ENCODE results near the gene TMED7.
"Not testable (repeated sequence)": the region's sequence is repeated elsewhere in the genome, so short reads cannot be mapped to it uniquely, and the experiment has no call there.

TMED7 gene

DNA sequence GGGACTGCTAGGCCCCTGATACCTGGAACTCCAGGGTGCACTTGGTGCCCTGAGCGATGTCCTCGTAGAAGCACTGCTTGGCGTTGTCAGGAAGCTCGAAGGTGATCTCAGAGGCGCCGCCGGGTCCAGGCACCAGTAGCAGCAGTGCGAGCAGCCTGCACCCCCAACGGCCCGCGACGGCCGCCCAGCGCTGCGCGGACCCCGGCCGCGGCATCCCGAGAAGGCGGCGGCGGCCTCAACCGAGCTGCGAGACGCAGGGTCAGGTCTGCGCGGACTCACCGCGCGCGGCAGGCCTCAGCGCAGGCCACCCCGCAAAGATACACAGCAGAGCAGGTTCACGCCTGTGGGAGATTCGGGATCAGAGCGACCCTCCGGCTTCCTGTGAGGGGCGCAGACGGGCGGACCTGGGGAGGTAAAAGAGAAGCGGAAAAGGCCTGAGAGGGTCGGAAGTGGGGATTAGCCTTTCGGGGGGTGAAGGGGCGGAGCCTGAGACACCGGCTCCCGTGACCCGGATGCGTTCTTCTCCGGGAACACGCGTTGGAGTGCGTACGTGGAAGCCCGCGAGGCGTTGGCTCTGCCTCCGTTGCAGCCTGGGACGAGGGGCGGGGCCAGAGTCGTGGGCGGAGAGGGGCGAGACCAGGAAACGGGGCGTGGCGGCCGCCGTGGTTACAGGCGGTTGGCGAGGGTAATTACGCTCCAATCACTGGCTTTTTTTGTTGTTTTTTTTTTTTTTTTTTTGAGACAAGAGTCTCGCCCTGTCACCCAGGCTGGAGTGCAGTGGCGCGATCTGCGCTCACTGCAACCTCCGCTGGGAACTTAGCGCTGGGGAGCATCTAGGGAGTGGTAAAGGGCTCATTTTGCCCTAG is at the start of gene TMED7:
TSS of gene TMED7 (minus strand) at position 458 of the 866 bp plus-strand sequence. CDS start at position 214, 244 bp downstream.
- DNase-seq (ENCODE audit: low read depth): peak; percentile 95

DNA sequence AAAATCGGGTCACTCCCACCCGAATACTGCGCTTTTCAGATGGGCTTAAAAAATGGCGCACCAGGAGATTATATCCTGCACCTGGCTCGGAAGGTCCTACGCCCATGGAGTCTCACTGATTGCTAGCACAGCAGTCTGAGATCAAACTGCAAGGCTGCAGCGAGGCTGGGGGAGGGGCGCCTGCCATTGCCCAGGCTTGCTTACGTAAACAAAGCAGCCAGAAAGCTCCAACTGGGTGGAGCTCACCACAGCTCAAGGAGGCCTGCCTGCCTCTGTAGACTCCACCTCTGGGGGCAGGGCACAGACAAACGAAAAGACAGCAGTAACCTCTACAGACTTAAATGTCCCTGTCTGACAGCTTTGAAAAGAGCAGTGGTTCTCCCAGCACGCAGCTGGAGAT is 48.9 kb upstream of the TMED7 start:
- not testable (repeated sequence) for DNase-seq (ENCODE audit: low read depth)

DNA sequence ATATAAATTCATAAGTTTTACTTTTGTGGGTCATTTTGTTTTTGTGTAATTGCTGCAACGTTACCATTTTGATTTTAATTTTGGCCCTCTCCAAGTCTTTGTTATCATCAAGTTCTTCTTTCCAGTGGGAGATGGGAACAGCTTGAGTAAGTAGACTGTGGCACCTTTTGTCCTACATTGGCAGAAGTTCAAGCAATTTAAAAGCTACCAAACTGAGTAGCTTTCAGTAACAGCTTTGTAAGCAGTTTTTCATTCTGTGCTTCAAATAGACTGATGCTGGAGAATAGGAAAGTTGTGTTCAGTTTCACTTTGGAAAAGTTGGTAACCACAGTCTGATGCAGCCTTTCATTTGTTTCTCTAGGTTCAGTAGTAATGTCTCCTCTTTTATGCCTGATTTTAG is 47.8 kb upstream of the TMED7 start:
- DNase-seq (ENCODE audit: low read depth): no peak

DNA sequence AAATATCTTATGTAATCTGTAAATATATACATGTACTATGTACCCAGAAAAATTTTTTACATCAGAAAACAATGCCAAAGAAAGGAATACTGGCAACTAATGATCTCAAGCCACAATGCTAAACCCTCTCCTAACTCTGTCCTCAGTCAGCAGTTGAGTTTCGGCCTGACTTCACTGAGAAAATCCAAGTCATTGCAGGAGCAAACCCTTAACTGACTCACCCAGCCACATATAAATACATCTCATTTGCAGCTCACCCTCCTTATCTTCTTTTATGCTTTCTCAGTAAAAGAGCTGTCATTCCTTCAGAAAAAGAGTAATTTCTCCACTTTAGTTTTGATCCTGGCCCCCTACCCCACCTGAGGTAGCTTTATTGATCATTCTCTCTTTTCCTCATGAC is 46.1 kb upstream of the TMED7 start:
- DNase-seq (ENCODE audit: low read depth): no peak

DNA sequence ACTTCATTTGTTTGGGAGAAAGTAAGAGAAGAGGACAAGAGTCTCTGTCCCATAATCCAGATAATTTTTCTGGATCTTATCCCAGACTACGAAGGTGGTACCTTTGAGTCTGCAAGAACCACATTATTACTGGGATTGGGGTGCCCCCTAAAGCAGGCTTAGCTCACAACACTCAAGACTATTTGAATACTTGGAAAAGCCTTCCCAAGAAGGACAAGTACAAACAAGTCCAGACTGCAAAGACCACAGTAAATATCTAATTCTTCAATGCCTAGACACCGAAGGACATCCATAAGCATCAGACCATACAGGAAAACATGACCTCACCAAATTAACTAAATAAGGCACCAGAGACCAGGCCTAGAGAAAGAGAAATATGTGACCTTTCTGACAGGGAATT is 40.2 kb upstream of the TMED7 start:
- DNase-seq (ENCODE audit: low read depth): no peak

DNA sequence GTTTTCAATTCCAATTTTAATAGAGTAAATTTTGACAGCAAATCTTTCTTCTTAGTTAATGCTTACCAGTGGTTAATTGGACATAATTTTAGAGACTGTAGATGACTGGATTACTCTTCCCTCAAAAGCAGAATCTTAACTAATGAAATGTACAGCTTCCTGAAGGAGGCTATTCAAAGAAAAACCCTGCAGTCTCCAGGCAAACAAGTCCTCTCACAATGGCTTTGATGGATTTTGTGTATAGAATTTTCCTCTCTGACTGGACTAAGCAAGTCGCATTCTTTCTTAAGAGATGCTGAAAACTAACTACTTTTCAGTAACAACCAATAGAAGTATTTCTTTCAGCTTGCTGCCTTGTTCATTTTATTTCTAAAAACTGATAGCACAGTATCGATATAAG is 35.7 kb upstream of the TMED7 start:
- DNase-seq (ENCODE audit: low read depth): no peak

DNA sequence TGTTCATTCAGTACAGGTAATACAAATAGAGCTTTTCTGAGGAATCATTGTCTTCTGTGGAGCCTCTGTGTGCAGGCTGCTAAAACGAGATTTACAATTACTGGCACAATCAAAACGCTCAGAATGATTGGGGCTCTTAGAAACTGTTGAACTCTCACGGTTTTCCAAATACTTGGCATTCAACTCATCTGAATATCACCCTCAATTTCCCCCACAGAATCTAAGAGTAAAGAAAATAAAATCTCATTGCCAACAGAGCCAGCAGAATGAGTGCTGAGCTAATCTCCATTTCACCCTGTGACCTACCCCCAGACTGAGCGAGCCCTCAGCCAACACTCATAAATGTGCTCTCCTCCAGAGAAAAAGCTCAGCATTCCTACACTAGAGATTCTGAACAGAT is 35.3 kb upstream of the TMED7 start:
- no peak for DNase-seq (ENCODE audit: low read depth)

DNA sequence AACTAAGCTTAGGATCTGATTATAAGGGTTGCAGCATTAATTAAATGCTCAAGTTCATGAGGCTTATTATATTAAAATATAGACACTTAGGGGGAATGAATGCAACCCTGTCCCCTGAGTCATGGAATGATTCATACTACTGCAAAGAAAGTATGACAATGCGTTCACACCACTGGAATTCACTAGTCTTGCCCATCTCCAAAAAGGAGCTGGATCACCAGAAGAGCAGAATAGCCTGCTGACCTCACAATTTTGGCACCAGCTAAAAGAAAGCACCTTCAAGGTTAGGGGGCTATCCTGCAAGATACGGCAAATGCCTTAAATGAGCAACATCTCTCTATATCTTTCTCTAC is 32.0 kb upstream of the TMED7 start:
- DNase-seq (ENCODE audit: low read depth): peak; percentile 67

DNA sequence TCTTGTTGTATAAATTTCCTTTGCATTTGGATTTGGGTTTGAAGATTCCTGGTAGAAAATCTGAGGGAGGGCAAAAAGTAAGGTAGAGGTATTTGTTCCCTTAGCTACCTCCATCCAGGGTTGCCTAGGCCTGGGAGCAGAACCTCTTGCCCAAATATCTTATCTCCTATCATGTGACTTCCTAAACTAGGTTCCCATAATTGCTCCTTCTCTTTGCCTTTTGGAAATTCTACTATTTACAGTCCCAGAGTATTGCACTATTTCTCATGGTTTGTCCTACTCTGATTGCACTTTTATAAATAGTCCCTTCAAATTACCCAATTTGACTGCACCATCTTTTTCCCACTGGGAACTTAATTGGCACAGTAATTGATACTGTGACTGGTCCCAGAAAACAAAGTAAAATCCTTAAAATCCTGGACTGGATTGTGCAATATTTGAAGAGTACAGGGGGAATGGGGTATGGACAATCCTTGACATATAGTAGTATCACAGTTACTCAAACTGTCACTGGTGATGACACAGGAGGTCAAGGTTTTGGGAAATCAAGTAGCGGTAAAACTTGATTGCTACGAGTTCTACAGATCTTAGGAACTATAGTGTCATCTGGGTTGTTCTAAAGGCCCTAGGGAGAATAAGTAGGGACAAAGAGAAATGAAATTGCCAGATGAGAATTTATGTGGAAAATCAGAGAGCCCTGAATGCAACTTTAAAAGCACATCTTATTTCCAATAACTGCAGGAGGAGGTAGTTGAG is 31.5 kb upstream of the TMED7 start:
- no peak for DNase-seq (ENCODE audit: low read depth)

DNA sequence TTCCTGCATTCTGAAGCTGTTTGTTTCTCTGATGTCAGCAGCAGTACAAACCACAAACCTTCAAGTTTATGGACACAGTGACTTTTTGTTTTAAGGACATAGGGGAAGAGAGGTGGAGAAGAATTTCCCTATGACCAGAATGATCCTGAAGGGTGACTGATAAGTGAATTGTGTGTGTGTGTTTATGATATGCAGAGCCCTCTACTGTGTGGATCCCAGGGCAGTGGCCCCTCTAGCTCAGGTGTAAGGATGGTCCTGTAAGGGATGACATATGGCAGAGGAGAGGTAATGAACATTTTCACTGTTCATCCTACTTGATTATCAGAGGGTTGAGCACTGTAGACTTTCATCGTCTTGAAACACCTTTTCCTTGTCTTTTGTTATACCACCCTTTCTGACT is 30.6 kb upstream of the TMED7 start:
- DNase-seq (ENCODE audit: low read depth): no peak

DNA sequence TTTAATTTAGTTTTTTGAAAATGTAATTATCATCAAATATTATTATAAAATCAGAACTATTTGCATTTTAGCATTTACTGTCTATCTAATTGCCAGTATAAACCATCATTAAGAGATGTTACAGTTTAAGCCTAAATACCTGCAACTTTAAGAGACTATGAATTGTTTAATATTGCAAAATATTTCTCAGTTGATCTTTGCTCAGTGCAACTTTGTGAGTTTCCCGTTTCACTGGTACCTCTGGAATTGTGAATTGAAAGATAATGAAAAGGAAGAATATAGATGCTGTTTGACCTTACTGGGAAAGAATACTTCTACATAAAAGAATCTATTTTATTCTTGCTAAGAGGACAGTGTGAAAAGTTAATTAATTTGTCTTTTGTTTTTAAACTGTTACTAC is 30.2 kb upstream of the TMED7 start:
- no peak for DNase-seq (ENCODE audit: low read depth)

DNA sequence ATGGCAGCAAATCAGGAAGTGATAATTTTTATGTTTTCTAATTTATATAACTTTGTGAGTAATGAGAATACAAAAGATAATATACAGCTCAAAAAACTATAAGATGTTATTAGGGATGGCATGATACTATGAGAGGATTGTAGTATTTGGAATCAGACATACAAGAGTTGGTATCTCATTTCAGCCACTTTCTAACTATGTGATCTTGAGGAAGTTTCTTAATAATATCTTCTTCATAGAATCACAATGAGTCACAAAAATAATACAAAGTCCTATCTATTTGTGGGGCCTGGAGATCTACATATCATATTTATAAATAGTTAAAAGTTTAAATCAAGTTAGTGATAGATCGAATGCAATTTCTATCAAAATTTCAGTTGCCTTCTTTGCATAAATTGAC is 23.7 kb upstream of the TMED7 start:
- DNase-seq (ENCODE audit: low read depth): no peak

DNA sequence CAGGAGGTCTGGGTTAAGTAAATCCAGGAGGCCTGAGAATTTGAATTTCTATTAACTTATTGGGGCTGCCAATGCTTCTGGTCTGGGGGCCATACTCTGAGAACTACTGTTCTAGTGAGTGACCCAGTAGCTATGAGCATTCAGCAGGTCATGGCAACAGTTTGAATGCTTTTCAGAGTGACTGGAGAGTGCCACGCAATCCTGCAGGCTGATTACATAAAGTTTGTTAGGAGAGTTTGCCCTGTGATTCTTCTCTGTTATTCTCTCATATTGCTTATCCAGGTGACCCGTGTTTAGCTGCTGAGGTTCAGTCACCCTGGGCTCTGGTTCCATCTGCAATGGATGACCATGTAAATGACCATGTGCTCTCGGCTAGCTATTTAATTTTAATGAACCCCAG is 22.2 kb upstream of the TMED7 start:
- no peak for DNase-seq (ENCODE audit: low read depth)

DNA sequence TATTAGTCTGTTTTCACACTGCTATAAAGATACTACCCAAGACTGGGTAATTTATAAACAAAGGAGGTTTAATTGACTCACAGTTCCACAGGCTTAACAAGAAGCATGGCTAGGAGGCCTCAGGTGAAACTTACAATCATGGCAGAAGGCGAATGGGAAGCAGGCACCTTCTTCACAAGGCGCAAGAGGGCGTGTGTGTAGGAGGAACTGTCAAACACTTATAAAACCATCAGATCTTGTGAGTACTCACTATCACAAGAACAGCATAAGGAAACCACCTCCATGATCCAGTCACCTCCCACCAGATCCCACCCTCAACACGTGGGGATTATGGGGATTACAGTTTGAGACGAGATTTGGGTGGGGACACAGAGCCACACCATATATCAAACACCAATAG is 19.6 kb upstream of the TMED7 start:
- not testable (repeated sequence) for DNase-seq (ENCODE audit: low read depth)

DNA sequence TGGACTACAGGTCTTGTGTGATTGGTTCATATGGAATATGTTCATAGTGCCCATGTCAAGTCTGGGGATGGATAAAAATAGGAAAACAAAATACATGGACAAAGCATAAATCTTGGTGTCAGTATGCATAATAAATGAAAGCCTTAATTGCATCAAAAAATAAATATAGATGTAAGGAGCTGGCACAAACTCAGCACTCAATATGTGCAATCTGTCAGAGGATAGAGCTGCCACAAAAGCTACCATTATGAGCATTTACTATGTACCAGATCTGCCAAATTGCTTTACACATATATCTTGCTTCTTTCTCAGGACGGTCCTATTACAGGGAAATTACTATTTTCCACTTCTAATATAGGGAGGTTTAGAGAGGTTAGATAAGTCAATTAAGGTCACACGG is 18.2 kb upstream of the TMED7 start:
- DNase-seq (ENCODE audit: low read depth): no peak

DNA sequence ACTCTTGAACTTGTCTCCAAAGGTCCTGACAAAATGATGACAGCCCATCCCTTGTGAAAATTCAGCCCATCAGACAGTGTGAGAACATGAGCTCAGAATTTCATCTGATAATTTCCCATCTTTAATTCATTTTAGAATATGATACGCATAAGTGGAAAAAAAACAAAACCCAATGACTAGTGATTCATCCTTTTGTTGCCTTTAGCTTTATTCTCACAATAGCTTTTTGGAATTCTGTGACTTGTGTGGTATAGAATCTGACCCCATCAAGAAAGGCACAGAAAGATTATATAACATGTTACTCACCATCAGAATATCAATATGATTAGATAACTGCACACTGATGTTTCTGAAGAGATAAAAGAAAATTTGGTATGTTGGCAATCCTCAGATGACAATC is 16.1 kb upstream of the TMED7 start:
- DNase-seq (ENCODE audit: low read depth): no peak

DNA sequence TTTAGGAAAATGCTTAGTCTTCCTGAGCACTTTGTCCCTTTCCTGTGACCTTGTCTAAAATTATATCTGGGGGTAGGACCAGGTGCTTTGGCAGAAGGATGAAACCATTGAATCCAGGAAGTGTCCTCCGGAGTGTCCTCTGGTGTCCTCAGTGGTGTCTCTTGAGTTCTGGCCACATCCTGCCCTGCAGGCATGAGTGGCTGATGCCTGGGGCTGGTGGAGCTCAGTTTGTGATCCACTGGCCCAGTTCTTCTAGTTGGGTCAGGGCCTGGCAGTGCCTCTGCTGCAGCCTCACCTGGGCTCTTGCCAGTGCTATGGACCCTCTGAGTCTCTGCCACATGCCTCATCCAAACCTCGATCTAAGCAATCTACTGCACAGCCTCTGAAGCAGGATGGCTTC is 14.4 kb upstream of the TMED7 start:
- DNase-seq (ENCODE audit: low read depth): no peak

DNA sequence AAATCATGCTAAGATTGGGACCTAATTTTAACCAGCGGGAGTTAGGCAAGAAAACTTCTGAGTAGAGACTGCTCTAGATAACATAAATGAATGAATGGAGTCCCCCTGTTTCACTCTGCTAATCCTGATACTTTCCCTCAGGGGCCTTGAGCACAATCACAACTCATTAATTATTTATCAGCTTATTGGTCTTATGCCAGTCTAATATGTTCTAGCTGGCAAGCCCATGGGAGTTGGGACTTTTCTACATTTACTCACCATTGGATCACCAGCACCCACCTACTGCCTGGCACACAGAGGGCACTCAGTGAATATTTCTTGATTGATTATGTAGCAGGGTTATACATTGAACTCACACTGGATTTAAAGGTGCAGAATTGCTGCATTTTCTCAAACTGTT is 13.5 kb upstream of the TMED7 start:
- no peak for DNase-seq (ENCODE audit: low read depth)

DNA sequence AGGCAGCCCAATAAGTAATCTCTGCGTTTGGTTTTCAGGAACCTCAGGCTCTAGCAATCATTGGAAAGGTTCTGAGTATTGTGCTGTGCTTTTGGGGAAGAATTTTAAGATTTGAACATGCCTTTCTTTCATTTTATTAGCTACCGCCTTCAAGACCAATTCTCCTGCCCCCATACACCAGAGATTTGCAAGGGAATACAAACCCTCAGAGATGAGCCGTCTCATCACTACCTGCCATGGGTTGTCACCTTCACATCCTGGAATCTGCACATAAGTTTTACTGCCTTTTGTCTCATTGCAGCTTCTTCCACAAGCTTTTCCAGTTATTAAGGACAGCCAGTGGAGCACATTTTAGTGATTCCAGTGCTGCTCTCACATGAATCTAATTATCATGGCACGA is 11.7 kb upstream of the TMED7 start:
- no peak for DNase-seq (ENCODE audit: low read depth)

DNA sequence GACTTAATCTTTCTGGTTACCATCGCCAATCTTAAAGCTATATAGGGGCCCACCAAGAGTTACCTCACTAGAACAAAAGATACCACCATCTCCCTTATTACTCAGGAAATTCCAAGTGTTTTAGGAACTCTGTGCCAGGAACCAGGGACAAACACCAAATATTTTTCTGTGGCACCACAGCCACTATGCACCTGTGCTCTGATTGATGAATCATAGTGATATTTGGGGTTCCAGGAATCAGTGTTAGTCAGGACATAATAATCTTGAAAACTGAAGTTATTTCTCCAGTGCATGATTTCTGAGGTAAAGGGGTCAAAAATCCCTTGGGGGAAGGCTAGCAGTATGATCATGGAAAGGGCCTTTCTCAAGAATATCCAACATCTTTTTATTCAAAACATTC is 10.2 kb upstream of the TMED7 start:
- no peak for DNase-seq (ENCODE audit: low read depth)

DNA sequence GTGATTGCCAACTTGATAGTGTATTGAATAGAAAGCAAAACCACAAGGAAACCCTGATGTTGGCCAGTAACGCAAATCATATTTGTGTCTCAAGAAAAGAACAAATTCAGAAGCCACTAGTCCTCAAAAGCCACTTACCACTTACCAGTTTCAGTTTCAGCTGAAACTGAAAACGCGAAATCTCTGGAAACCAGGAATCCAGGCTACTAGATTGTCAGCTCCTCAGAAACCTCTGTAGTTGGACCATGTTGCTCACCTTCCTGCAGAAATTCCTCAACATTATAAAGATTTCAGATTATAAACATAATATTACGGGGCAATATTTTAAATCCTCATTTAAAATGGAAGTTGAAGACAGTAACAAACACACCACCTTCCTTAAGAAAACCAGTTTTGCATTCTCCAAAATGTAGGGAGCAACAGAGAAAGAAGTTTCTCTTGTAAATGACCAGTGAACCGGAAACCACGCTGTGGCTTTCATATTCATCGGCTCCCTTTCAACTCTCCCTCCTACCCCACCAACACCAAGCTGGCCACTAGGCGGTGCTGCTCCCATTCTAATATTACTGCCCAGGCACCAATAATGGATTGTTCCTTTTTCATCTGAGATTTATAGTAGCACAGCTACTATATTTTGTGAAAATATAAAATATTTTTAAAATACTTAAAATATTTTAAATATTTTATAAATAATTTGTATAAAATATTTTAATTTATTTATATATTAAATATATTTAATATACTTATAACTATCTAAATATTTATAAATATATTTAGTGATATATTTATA is 8.7 kb upstream of the TMED7 start:
- DNase-seq (ENCODE audit: low read depth): no peak

DNA sequence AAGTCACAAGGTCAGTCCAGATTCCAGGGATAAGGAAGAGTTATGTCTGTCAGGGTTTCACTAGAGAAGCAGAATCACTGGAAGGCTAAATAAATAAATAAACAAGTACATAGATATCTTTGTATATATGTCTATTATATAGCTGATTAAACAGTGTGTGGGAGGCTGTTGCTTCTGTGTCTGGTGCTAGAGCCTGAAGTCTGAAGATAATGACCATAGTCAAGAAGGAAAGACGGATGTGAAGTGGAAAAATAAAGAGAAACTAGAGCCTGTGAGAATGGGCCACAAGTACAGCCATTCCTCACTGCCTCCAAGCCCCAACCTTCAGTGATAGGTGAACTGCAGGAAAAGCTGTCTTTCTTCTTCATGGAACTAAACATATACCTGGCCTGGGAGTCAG is 4.1 kb upstream of the TMED7 start:
- no peak for DNase-seq (ENCODE audit: low read depth)

All from non-pigmented ciliary epithelial cell (primary cell).